Mucosa of rectum (tissue), 2 donors: ENCODE measurements around the gene RHOT2.
A peak's percentile ranks its signal among the peaks of the same experiment; 100 is the strongest.

Experiments used
- H3K27ac ChIP-seq, 2 donors: one replicate each; pipeline ENCODE4 v1.7.0; 2013; ENCODE audit warnings: inconsistent platforms in 2 of 2, low read depth in 2 of 2, low read length in 2 of 2
- H3K27me3 ChIP-seq, 2 donors: one replicate each; pipeline ENCODE4 v1.7.0; 2013; ENCODE audit warnings: low read length in 2 of 2; ENCODE audit not compliant: control insufficient read depth in 2 of 2, insufficient read depth in 2 of 2
- H3K36me3 ChIP-seq, 2 donors: one replicate each; pipeline ENCODE4 v1.7.0; 2013; ENCODE audit warnings: low read length in 2 of 2; ENCODE audit not compliant: control insufficient read depth in 2 of 2, insufficient read depth in 2 of 2
- H3K4me1 ChIP-seq, 2 donors: one replicate each; pipeline ENCODE4 v1.7.0; 2013; ENCODE audit warnings: low read length in 2 of 2, mild to moderate bottlenecking in 1 of 2; ENCODE audit not compliant: control insufficient read depth in 2 of 2, insufficient read depth in 2 of 2
- H3K4me3 ChIP-seq, 2 donors: one replicate each; pipeline ENCODE4 v1.7.0; 2013; ENCODE audit warnings: low read length in 2 of 2
- H3K9ac ChIP-seq, 2 donors: one replicate each; pipeline ENCODE4 v1.7.0; 2013; ENCODE audit warnings: low read length in 2 of 2, low read depth in 1 of 2, mild to moderate bottlenecking in 1 of 2
- H3K9me3 ChIP-seq, 2 donors: one replicate each; pipeline ENCODE4 v1.7.0; 2013; ENCODE audit warnings: low read length in 2 of 2; ENCODE audit not compliant: control insufficient read depth in 2 of 2
- donor health status: healthy.
- donor health status: Normal muscosa, but diverticular disease.

The RHOT2 gene

GRCh38 chr16:660132-660458 is 7.8 kb upstream of the RHOT2 start:
- Histone ChIP-seq H3K36me3 (peaks cover 1 to 2% of the 10 kb centered on the region in 2 donors), H3K27me3 (no peaks in the 10 kb centered on the region), H3K27ac (peak overlapping the region; percentile 52 to 68), H3K4me1 (peaks cover 9% of the 10 kb centered on the region in 2 donors), H3K4me3 (peak overlapping the region in 1 of 2 donors; percentile 50), H3K9ac (peak overlapping the region in 1 of 2 donors; percentile 19), H3K9me3 (no peaks in the 10 kb centered on the region)

- peak overlapping the region; percentile 52 to 68 for H3K27ac ChIP-seq
Observed at GRCh38 chr16:660459-661183, 7.3 kb upstream of the RHOT2 start.

GRCh38 chr16:661184-661821 is 6.6 kb upstream of the RHOT2 start:
- Histone ChIP-seq H3K36me3 (peaks cover 1 to 2% of the 10 kb centered on the region in 2 donors), H3K27ac (peak overlapping the region in 1 of 2 donors; percentile 52), H3K9me3 (no peaks in the 10 kb centered on the region), H3K4me1 (peaks cover 9% of the 10 kb centered on the region in 2 donors), H3K9ac (peak overlapping the region in 1 of 2 donors; percentile 8), H3K27me3 (no peaks in the 10 kb centered on the region), H3K4me3 (peak overlapping the region in 1 of 2 donors; percentile 39)

More at GRCh38 chr16:660459-661183, 7.3 kb upstream of the RHOT2 start:
- H3K9me3 ChIP-seq, result no peaks in the 10 kb centered on the region
- peak overlapping the region; percentile 41 to 50 for H3K4me3 ChIP-seq
- H3K27me3 ChIP-seq, result no peaks in the 10 kb centered on the region
- peaks cover 1 to 2% of the 10 kb centered on the region in 2 donors for H3K36me3 ChIP-seq
- H3K4me1 ChIP-seq, result peaks cover 9% of the 10 kb centered on the region in 2 donors
- H3K9ac ChIP-seq, result peak overlapping the region in 1 of 2 donors; percentile 19

- Histone ChIP-seq H3K9me3 (no peaks in the 10 kb centered on the region), H3K4me3 (no peak overlapping the region), H3K27me3 (no peaks in the 10 kb centered on the region), H3K4me1 (peaks cover 9% of the 10 kb centered on the region in 2 donors), H3K9ac (no peak overlapping the region), H3K27ac (no peak overlapping the region), H3K36me3 (peaks cover 1 to 2% of the 10 kb centered on the region in 2 donors)
Observed at GRCh38 chr16:662095-662494, 5.8 kb upstream of the RHOT2 start.

- Histone ChIP-seq H3K4me1 (peaks cover 12 to 13% of the 10 kb centered on the region in 2 donors), H3K36me3 (peaks cover 1 to 2% of the 10 kb centered on the region in 2 donors), H3K27ac (no peak overlapping the region), H3K4me3 (no peak overlapping the region), H3K9ac (no peak overlapping the region), H3K27me3 (no peaks in the 10 kb centered on the region), H3K9me3 (no peaks in the 10 kb centered on the region)
Observed at GRCh38 chr16:662597-662996, 5.3 kb upstream of the RHOT2 start.

GRCh38 chr16:666572-666971 is 1.4 kb upstream of the RHOT2 start:
- H3K27me3 ChIP-seq, result no peaks in the 10 kb centered on the region
- H3K36me3 ChIP-seq, result peaks cover 16 to 21% of the 10 kb centered on the region in 2 donors
- H3K4me1 ChIP-seq, result peaks cover 12 to 15% of the 10 kb centered on the region in 2 donors
- no peak overlapping the region for H3K4me3 ChIP-seq
- no peaks in the 10 kb centered on the region for H3K9me3 ChIP-seq
- no peak overlapping the region for H3K27ac ChIP-seq
- H3K9ac ChIP-seq, result no peak overlapping the region

GRCh38 chr16:667113-667779 is 686 bp upstream of the RHOT2 start:
- Histone ChIP-seq H3K9ac (peak overlapping the region; percentile 65 to 87), H3K36me3 (peaks cover 20 to 25% of the 10 kb centered on the region in 2 donors), H3K9me3 (no peaks in the 10 kb centered on the region), H3K4me1 (peaks cover 12 to 13% of the 10 kb centered on the region in 2 donors), H3K27ac (peak overlapping the region; percentile 78 to 80), H3K27me3 (no peaks in the 10 kb centered on the region), H3K4me3 (peak overlapping the region in 1 of 2 donors; percentile 57)

- H3K4me1 ChIP-seq, result peaks cover 12 to 13% of the 10 kb centered on the region in 2 donors
- H3K27me3 ChIP-seq, result no peaks in the 10 kb centered on the region
- H3K9ac ChIP-seq, result peak overlapping the region; percentile 77 to 87
- H3K9me3 ChIP-seq, result no peaks in the 10 kb centered on the region
- peaks cover 30 to 37% of the 10 kb centered on the region in 2 donors for H3K36me3 ChIP-seq
- H3K4me3 ChIP-seq, result peak overlapping the region; percentile 73 to 81
- peak overlapping the region; percentile 78 to 80 for H3K27ac ChIP-seq
Observed at GRCh38 chr16:668519-669171, 713 bp downstream of the RHOT2 start.

- Histone ChIP-seq H3K27me3 (no peaks in the 10 kb centered on the region), H3K36me3 (peaks cover 30 to 37% of the 10 kb centered on the region in 2 donors), H3K27ac (no peak overlapping the region), H3K4me3 (no peak overlapping the region), H3K9ac (no peak overlapping the region), H3K4me1 (peaks cover 13 to 14% of the 10 kb centered on the region in 2 donors), H3K9me3 (no peaks in the 10 kb centered on the region)
Observed at GRCh38 chr16:669666-670065, 1.7 kb downstream of the RHOT2 start.
